SK-N-SH treated with all-trans-retinoic acid at 6 μM for 48 hours (cell line): ENCODE measurements around the gene PROM1.

Experiments used
- CSDC2 ChIP-seq: fragments of 250-450 bp; sonication (Bioruptor Pico); IDR thresholded peaks from 2 replicates; pipeline ENCODE4 v1.5.0; 2020; ENCODE audit warnings: mild to moderate bottlenecking, moderate library complexity
- ISL1 ChIP-seq: fragments of 250-450 bp; sonication (Bioruptor Pico); IDR thresholded peaks from 2 replicates; pipeline ENCODE4 v2.1.2; 2022; ENCODE audit warnings: mild to moderate bottlenecking, moderate library complexity
- PATZ1 ChIP-seq: fragments of 250-450 bp; sonication (Bioruptor Pico); IDR thresholded peaks from 2 replicates; pipeline ENCODE4 v1.8.0; 2020; ENCODE audit warnings: mild to moderate bottlenecking, moderate library complexity, borderline replicate concordance
- PPARA ChIP-seq: fragments of 250-450 bp; sonication (Bioruptor Pico); IDR thresholded peaks from 2 replicates; pipeline ENCODE4 v1.5.0; 2020; ENCODE audit warnings: mild to moderate bottlenecking, borderline replicate concordance
- RARB ChIP-seq: fragments of 250-450 bp; sonication (Bioruptor Pico); IDR thresholded peaks from 2 replicates; pipeline ENCODE4 v1.8.0; 2021; ENCODE audit warnings: mild to moderate bottlenecking, moderate library complexity
- TCF4 ChIP-seq: fragments of 250-450 bp; sonication (Bioruptor Pico); IDR thresholded peaks from 2 replicates; pipeline ENCODE4 v1.8.0; 2021; ENCODE audit warnings: mild to moderate bottlenecking, moderate library complexity, borderline replicate concordance
- TOX ChIP-seq: fragments of 250-450 bp; sonication (Bioruptor Pico); IDR thresholded peaks from 2 replicates; pipeline ENCODE4 v1.8.0; 2021; ENCODE audit warnings: mild to moderate bottlenecking, moderate library complexity, borderline replicate concordance
- ZC3H10 ChIP-seq: fragments of 250-450 bp; sonication (Bioruptor Pico); IDR thresholded peaks from 2 replicates; pipeline ENCODE4 v1.5.1; 2021; ENCODE audit warnings: mild to moderate bottlenecking, moderate library complexity
- ZFP3 ChIP-seq: fragments of 250-450 bp; sonication (Bioruptor Pico); IDR thresholded peaks from 2 replicates; pipeline ENCODE4 v1.5.0; 2020; ENCODE audit warnings: mild to moderate bottlenecking, moderate library complexity
- ZFP30 ChIP-seq: fragments of 450-650 bp; formaldehyde crosslinking; IDR thresholded peaks from 2 replicates; pipeline ENCODE4 v1.5.0; 2022; ENCODE audit warnings: mild to moderate bottlenecking, moderate library complexity
- ZNF70 ChIP-seq: fragments of 450-650 bp; formaldehyde crosslinking; IDR thresholded peaks from 2 replicates; pipeline ENCODE4 v1.5.0; 2020; ENCODE audit warnings: mild to moderate bottlenecking, moderate library complexity
- ZNF8 ChIP-seq: fragments of 450-650 bp; formaldehyde crosslinking; IDR thresholded peaks from 2 replicates; pipeline ENCODE4 v1.5.0; 2020; ENCODE audit warnings: mild to moderate bottlenecking, moderate library complexity

- TF ChIP-seq ZNF8 (no peak), ZFP3 (CRISPR knock-in tag) (no peak), RARB (CRISPR knock-in tag) (no peak), PATZ1 (CRISPR knock-in tag) (no peak), TOX (no peak), TCF4 (no peak), ZNF70 (CRISPR knock-in tag) (no peak), PPARA (no peak), ZFP30 (CRISPR knock-in tag) (no peak), ISL1 (CRISPR knock-in tag) (no peak), CSDC2 (CRISPR knock-in tag) (no peak), ZC3H10 (no peak)
Measured at GRCh38 chr4:16055873-16056272, 27.9 kb downstream of the PROM1 start.
